LNCaP clone FGC (cell line): ENCODE data around the gene MPPED1.

Experiments used
- DNase-seq: peaks from one replicate; pipeline ENCODE4 v3.0.0-alpha.2; 2011; ENCODE audit warnings: low read depth
- H3K4me3 ChIP-seq: 2 replicates; pipeline ENCODE4 v1.5.1; 2011; ENCODE audit warnings: mild to moderate bottlenecking, low read depth, low read length, control low read depth
- TF ChIP-seq, protein P1 (sequence below): IDR thresholded peaks from 2 replicates; pipeline ENCODE4 v1.5.1; 2012; ENCODE audit warnings: mild to moderate bottlenecking; ENCODE audit not compliant: control insufficient read depth, insufficient read depth; ENCODE audit errors: extremely low read depth

Gene MPPED1

DNA sequence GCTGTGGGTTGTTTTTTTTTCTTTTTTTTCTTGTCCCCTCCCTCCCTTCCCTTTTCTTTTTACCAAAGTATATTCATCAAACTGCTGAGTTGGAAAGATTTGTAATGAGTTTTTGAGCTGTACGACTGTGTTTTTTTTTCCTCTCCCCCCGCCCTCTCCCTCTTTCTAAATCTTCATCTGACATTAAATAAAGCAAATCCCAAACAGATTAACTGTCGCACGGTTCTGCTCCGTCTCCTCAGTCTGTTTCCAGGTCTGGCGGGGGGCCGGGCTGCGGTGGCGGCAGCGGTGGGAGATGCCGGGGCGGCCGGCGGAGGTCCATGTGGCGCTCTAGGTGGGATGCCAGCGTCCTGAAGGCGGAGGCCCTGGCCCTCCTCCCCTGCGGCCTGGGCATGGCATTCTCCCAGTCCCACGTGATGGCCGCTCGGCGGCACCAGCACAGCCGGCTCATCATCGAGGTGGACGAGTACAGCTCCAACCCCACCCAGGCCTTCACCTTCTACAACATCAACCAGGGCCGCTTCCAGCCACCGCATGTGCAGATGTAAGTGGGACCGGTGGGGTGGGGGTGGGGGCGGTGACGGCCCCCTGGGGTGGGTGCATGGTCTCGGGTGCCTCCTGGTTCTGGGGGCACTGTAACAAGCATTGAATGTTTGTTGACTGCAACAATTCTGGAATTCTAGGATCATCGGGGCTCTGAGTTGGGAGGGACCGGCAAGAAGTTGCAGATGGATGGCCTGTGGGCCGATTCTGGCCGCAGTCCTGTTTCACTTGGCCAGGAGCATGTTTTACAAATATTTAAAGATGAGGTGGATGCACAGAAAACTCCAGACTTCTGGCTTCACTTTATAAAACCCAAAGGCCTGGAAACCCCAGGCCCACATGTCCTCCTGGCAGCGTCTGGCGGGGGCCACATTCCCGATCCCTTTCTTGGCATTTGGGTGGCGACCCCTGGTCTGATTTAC, 13.1 kb downstream of the MPPED1 start:
- no peak for DNase-seq
- TF ChIP-seq, protein P1, sequence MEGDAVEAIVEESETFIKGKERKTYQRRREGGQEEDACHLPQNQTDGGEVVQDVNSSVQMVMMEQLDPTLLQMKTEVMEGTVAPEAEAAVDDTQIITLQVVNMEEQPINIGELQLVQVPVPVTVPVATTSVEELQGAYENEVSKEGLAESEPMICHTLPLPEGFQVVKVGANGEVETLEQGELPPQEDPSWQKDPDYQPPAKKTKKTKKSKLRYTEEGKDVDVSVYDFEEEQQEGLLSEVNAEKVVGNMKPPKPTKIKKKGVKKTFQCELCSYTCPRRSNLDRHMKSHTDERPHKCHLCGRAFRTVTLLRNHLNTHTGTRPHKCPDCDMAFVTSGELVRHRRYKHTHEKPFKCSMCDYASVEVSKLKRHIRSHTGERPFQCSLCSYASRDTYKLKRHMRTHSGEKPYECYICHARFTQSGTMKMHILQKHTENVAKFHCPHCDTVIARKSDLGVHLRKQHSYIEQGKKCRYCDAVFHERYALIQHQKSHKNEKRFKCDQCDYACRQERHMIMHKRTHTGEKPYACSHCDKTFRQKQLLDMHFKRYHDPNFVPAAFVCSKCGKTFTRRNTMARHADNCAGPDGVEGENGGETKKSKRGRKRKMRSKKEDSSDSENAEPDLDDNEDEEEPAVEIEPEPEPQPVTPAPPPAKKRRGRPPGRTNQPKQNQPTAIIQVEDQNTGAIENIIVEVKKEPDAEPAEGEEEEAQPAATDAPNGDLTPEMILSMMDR = no peak
- no peak overlapping the region for H3K4me3 ChIP-seq

DNA sequence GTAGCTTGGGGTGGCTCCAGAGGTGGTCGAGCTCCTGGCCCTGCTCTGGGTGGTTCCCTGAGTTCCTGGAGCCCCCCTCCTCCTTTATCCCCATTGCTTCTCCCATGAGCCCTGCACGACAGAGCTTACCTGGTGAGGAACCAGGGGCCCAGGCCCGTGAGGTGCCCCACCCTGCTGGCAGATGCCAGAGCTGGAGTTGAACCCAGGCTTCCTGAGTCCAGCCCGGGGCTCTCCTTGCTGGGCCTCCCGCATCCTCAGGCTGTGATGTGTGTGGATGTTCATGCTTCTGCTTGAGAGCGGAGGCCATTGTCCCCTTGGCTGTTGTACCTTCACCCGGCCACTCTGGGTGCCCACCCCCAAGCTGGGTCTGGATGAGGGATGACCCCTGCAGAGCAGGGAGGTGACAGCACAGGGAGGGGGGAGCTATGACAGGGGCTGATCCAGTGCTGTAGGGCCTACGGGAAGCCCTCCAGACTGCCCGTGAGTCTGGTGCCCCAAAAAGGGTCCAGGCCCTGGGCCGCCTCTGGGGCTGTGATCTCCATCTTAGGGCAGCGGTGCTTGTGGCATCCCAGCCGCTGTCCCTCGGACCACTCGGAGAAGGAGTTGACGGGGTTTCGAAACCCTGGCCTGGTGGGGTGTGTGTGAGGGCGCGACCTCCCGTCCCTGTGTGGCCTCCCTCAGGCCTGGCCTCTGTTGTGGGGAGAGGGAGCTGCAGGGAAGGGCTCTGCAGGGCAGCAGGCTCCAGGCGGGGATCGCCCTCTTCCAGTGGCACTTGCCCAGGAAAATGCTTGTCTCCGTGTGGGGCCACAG, 14.4 kb downstream of the MPPED1 start:
- DNase-seq = no peak
- no peak overlapping the region for H3K4me3 ChIP-seq
- TF ChIP-seq, protein P1 = no peak

DNA sequence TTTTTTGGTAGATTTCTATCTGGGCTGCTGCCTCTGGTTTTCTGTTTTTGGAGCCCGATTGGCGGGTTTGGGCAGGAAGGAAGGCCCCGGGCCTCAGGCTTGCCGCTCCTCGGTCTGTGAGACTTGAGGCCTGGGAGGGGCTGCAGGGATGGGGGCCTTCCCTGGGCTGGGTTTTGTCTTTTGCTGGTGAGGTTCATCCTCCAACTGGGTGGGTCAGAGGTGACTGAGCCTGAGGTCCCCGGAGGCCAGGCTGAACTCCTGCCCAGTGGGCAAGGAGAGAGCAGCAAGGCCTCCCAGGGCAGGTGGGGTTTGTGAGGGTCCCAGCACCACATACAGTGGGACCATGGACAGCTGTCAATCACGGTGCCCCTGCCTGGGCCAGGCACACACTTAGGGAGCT, 15.0 kb downstream of the MPPED1 start:
- DNase-seq = no peak
- TF ChIP-seq, protein P1 = no peak
- no peak overlapping the region for H3K4me3 ChIP-seq

DNA sequence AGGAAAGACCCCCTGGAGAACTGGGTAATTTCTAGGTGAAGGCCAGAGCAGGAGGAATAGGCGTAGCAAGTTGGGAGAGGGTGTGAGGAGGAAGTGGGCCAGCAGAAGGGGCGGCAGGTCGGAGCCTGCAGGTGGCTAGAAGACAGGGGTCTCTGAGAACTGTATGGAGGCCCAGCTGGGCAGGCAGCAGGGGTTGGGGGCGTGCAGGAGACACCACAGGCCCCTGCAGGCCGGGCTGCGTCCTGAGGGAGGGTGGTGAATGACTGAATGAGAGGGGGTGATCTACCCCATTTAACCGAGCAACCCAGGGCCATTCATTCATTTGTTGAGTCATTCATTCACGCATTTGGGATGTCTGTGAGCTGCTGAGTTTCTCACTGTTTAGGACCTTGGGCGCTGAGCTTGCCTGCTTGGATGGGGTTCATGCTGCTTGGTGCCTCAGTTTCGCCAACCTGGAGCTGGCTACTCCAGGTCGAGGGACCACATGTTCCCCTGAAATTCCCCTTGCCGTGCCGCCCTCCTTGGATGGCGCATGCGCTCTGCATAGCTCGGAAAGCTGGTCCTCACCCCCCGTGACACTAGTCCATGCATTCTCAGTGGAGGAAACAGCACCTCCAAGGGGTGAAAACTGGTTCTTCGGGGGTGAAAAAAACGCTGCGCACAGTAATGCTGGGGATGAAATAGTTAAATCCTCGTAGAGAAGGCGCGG, 15.6 kb downstream of the MPPED1 start:
- no peak overlapping the region for H3K4me3 ChIP-seq
- TF ChIP-seq, protein P1 = no peak
- DNase-seq = no peak

DNA sequence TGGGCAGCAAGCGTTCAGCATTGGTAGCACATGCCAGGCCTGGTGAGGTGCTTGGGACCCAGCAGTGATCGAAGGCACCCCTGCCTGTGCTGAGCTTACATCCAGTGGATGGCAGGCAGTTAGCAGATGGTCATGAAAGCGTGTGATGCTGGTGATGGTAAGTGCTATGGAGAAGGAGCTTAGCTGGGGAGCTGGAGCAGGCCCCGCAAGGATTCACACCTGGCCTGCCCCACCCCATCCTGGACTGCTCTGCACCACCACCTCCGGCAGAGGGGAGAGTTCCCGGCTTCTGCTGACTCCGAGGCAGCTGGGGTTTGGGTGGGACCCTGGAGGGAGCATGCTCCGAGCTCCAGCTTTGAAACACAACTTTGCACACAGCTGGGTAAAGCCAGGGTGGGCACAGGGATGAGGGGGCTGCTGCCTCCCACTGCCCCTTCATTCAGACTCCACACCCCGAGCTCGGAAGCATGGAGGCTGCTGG, 16.2 kb downstream of the MPPED1 start:
- TF ChIP-seq, protein P1 = no peak
- DNase-seq = no peak

DNA sequence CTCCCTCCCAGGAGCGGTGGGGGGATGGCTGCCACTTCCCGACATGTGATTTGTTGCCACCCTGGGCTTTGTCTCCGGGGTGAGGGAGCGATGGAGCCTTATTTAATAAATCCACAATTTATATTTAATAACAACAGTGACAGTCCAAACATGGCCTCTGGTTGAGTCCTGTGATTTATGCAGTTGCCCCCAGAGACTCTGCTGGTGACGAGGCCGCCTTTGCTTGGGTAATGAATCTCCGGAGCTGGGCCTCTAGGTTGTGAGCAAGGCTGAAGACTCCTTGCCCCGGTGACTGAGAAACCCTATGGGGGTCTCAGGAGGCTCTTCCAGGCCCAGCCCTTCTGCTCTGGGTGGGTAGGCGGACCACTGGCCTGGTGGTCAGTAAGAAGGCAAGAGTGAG, 16.7 kb downstream of the MPPED1 start:
- DNase-seq = no peak
- TF ChIP-seq, protein P1 = no peak
- no peak overlapping the region for H3K4me3 ChIP-seq

More for the DNA sequence above, 16.2 kb downstream of the MPPED1 start:
- H3K4me3 ChIP-seq = no peak overlapping the region
